ENCODE results near the gene TMTC1. TPM values are rescaled to one million over a fixed set of nuclear protein-coding genes. Genes with fewer than 3 reads are reported as not detected.

Gene TMTC1
- total and polyA plus RNA-seq, 2 donors (not counting 1 experiment from before 2014, with no cell fraction given), result 62.2 to 222 TPM

DNA sequence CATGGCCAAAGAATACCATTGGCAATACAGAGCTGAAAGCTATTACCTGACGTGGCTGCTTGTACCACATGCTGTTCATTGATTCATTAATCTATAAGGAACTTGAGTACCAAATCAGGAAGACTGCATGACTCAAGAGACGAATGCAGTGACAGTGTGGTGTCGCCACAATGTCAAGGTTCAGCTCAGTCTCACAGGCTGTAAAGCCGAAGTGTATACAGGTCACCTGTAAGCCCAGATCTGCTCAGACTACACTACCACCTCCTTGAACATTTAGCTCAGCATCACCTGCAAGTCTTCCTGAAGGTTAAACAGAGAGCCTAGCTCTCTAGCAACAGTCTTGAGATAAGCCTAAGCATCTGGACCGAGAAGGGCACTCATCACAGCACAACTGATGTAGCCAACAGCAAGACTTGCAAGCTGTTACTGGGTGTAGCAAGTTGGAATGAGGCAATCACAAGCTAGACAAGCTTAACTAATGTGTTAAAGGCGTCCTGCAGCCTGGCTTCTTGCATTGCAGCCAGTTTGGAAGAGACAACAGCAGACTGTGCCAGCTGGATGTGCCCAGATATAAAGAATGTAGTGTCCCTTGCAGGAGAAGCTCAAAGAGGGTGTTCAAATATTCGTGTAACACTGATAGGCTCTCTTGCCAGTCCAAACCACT, 21.0 kb downstream of the TMTC1 start:
- Histone ChIP-seq H3K9ac (ENCODE audit: insufficient read depth, low read length) (no peak overlapping the region), H3K79me2 (ENCODE audit: control insufficient read depth, insufficient read depth, low read length) (peaks cover 1% of the 10 kb centered on the region), H2AFZ (ENCODE audit: low read length) (no peak overlapping the region), H3K4me3 (replicated peaks in 1 of 4; ENCODE audit: control extremely low read depth in 1 of 4, insufficient read depth in 1 of 4, low read depth in 3 of 4, low read length in 4 of 4) (no peak overlapping the region), H3K27me3 (ENCODE audit: control insufficient read depth, insufficient read depth, low read length) (no peaks in the 10 kb centered on the region), H4K20me1 (ENCODE audit: control insufficient read depth, extremely low read depth, insufficient read depth, low read length) (no peaks in the 10 kb centered on the region), H3K36me3 (ENCODE audit: control insufficient read depth, insufficient read depth, low read length) (peaks cover 3% of the 10 kb centered on the region), H3K9me3 (ENCODE audit: control insufficient read depth, insufficient read depth, low read depth, low read length) (no peaks in the 10 kb centered on the region), H3K4me2 (ENCODE audit: extremely low read depth, insufficient read depth, low read length) (no peak overlapping the region), H3K4me1 (ENCODE audit: control insufficient read depth, extremely low read depth, insufficient read depth, low read length) (no peaks in the 10 kb centered on the region), H3K27ac (ENCODE audit: insufficient read depth, low read length) (no peak overlapping the region)
- DNase-seq (ENCODE audit: low read depth in 2 of 2), result peak in 1 of 2 donors; percentile 70
- TF ChIP-seq EZH2 (IDR thresholded peaks at IDR 0.05; ENCODE audit: low read length, missing control alignments), result no peak
- TF ChIP-seq, protein P1, sequence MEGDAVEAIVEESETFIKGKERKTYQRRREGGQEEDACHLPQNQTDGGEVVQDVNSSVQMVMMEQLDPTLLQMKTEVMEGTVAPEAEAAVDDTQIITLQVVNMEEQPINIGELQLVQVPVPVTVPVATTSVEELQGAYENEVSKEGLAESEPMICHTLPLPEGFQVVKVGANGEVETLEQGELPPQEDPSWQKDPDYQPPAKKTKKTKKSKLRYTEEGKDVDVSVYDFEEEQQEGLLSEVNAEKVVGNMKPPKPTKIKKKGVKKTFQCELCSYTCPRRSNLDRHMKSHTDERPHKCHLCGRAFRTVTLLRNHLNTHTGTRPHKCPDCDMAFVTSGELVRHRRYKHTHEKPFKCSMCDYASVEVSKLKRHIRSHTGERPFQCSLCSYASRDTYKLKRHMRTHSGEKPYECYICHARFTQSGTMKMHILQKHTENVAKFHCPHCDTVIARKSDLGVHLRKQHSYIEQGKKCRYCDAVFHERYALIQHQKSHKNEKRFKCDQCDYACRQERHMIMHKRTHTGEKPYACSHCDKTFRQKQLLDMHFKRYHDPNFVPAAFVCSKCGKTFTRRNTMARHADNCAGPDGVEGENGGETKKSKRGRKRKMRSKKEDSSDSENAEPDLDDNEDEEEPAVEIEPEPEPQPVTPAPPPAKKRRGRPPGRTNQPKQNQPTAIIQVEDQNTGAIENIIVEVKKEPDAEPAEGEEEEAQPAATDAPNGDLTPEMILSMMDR (conservative IDR thresholded peaks at IDR 0.05 in 1 of 2, IDR thresholded peaks at IDR 0.05 in 1 of 2; ENCODE audit: low read depth in 1 of 2, low read length in 2 of 2), result no peak

DNA sequence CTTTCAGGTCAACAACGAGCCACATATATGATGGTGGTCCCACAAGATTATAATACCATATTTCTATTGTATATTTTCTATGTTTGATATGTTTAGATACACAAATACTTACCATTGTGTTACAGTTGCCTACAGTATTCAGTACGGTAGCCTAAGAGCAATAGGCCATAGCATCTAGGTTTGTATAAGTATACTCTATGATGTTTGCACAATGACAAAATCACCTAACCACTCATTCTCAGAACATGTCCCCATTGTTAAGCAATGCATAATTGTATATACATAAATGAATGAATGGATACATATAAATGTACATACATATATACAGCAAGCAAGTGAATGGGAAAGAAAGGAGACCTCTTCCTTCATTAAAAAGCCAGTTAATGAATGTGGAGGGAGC, 23.8 kb downstream of the TMTC1 start:
- TF ChIP-seq EZH2 (IDR thresholded peaks at IDR 0.05; ENCODE audit: low read length, missing control alignments), result no peak
- TF ChIP-seq, protein P1 (conservative IDR thresholded peaks at IDR 0.05 in 1 of 2, IDR thresholded peaks at IDR 0.05 in 1 of 2; ENCODE audit: low read depth in 1 of 2, low read length in 2 of 2), result no peak
- H3K4me3 ChIP-seq (replicated peaks in 1 of 4; ENCODE audit: control extremely low read depth in 1 of 4, insufficient read depth in 1 of 4, low read depth in 3 of 4, low read length in 4 of 4), result no peak overlapping the region
- no peak overlapping the region for H3K9ac ChIP-seq (ENCODE audit: insufficient read depth, low read length)
- DNase-seq (ENCODE audit: low read depth in 2 of 2), result no peak
- no peak overlapping the region for H3K4me2 ChIP-seq (ENCODE audit: extremely low read depth, insufficient read depth, low read length)
- H4K20me1 ChIP-seq (ENCODE audit: control insufficient read depth, extremely low read depth, insufficient read depth, low read length), result no peaks in the 10 kb centered on the region
- H2AFZ ChIP-seq (ENCODE audit: low read length), result no peak overlapping the region
- H3K27me3 ChIP-seq (ENCODE audit: control insufficient read depth, insufficient read depth, low read length), result no peaks in the 10 kb centered on the region
- peaks cover 3% of the 10 kb centered on the region for H3K36me3 ChIP-seq (ENCODE audit: control insufficient read depth, insufficient read depth, low read length)
- no peaks in the 10 kb centered on the region for H3K79me2 ChIP-seq (ENCODE audit: control insufficient read depth, insufficient read depth, low read length)
- peaks cover 2% of the 10 kb centered on the region for H3K4me1 ChIP-seq (ENCODE audit: control insufficient read depth, extremely low read depth, insufficient read depth, low read length)
- H3K9me3 ChIP-seq (ENCODE audit: control insufficient read depth, insufficient read depth, low read depth, low read length), result no peaks in the 10 kb centered on the region
- no peak overlapping the region for H3K27ac ChIP-seq (ENCODE audit: insufficient read depth, low read length)

DNA sequence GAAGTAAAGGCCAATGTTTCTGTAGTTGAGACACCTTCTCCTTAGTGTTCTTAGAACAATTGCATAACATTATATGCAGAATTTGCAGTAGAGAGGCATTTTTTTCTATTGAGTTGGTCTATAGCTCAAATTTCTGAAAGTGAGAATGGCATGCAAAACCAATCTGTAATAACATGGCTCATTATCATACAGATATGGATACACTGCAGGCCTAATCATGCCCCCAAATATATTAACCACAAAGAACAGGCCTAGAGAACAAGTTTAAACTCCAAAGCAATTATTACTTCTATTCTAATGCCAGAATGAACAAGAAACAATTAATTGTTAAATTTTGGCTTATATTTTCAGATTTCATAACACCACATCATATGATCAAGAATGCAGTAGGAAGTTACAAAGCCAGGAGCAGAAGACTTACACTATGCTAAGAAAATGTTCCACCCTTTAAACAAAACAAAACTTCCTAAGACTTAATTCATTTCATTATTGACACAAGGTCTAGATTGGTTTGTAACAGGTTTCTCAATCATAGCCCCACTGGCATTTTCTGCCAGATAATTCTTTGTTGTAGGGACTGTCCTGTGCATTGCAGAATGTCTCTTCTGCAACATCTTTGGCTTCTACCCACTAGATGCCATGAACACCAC, 26.9 kb downstream of the TMTC1 start:
- H3K9ac ChIP-seq (ENCODE audit: insufficient read depth, low read length), result no peak overlapping the region
- peaks cover 3% of the 10 kb centered on the region for H3K36me3 ChIP-seq (ENCODE audit: control insufficient read depth, insufficient read depth, low read length)
- no peak overlapping the region for H3K4me3 ChIP-seq (replicated peaks in 1 of 4; ENCODE audit: control extremely low read depth in 1 of 4, insufficient read depth in 1 of 4, low read depth in 3 of 4, low read length in 4 of 4)
- DNase-seq (ENCODE audit: low read depth in 2 of 2), result peak in 1 of 2 donors; percentile 41
- peaks cover 5% of the 10 kb centered on the region for H3K4me1 ChIP-seq (ENCODE audit: control insufficient read depth, extremely low read depth, insufficient read depth, low read length)
- H4K20me1 ChIP-seq (ENCODE audit: control insufficient read depth, extremely low read depth, insufficient read depth, low read length), result no peaks in the 10 kb centered on the region
- TF ChIP-seq, protein P1 (conservative IDR thresholded peaks at IDR 0.05 in 1 of 2, IDR thresholded peaks at IDR 0.05 in 1 of 2; ENCODE audit: low read depth in 1 of 2, low read length in 2 of 2), result no peak
- TF ChIP-seq EZH2 (IDR thresholded peaks at IDR 0.05; ENCODE audit: low read length, missing control alignments), result no peak
- no peak overlapping the region for H3K4me2 ChIP-seq (ENCODE audit: extremely low read depth, insufficient read depth, low read length)
- no peaks in the 10 kb centered on the region for H3K27me3 ChIP-seq (ENCODE audit: control insufficient read depth, insufficient read depth, low read length)
- H3K79me2 ChIP-seq (ENCODE audit: control insufficient read depth, insufficient read depth, low read length), result no peaks in the 10 kb centered on the region
- H2AFZ ChIP-seq (ENCODE audit: low read length), result no peak overlapping the region
- no peaks in the 10 kb centered on the region for H3K9me3 ChIP-seq (ENCODE audit: control insufficient read depth, insufficient read depth, low read depth, low read length)
- H3K27ac ChIP-seq (ENCODE audit: insufficient read depth, low read length), result no peak overlapping the region
